MCF 10A (cell line): ENCODE data around the gene ERC2. TPM values are rescaled to one million over a fixed set of nuclear protein-coding genes. Genes with fewer than 3 reads are reported as not detected.

Experiments
- BruUV-seq: library from RNA; stranded (reverse); fragments of 400-500 nt; replicated peaks from 2 replicates; lab custom pipeline; 2021; lab: Mats Ljungman, UMichigan
- CTCF ChIA-PET: fragments of 300-600 bp; sonication (Branson Sonifier 250); formaldehyde crosslinking; extraction: SDS; loops from one replicate; lab custom pipeline; 2021; ENCODE audit warnings: antibody characterized with exemption, inconsistent platforms; lab: Yijun Ruan, JAX
- POLR2A ChIA-PET: fragments of 300-600, 350-650 bp; sonication (Branson Sonifier 250); formaldehyde crosslinking; extraction: SDS; loops from one replicate; lab custom pipeline; 2020; ENCODE audit warnings: antibody characterized with exemption, inconsistent platforms; lab: Yijun Ruan, JAX
- DNase-seq: peaks from one replicate; pipeline ENCODE4 v3.0.0-alpha.2; 2018; ENCODE audit not compliant: unreplicated experiment
- H3K27ac Mint-ChIP-seq: one replicate; pipeline ENCODE4 v1.8.0; 2022; ENCODE audit warnings: mild to moderate bottlenecking, low read depth, mixed read lengths; ENCODE audit not compliant: unreplicated experiment
- H3K27me3 Mint-ChIP-seq: one replicate; pipeline ENCODE4 v1.8.0; 2022; ENCODE audit warnings: mixed read lengths; ENCODE audit not compliant: insufficient read depth, unreplicated experiment
- H3K36me3 Mint-ChIP-seq: one replicate; pipeline ENCODE4 v1.8.0; 2022; ENCODE audit warnings: mild to moderate bottlenecking, moderate library complexity, mixed read lengths; ENCODE audit not compliant: insufficient read depth, unreplicated experiment
- H3K4me1 Mint-ChIP-seq: one replicate; pipeline ENCODE4 v1.8.0; 2022; ENCODE audit warnings: mixed read lengths; ENCODE audit not compliant: insufficient read depth, unreplicated experiment
- H3K4me3 Mint-ChIP-seq: one replicate; pipeline ENCODE4 v1.8.0; 2022; ENCODE audit warnings: mild to moderate bottlenecking, moderate library complexity, mixed read lengths; ENCODE audit not compliant: unreplicated experiment
- H3K9me3 Mint-ChIP-seq: one replicate; pipeline ENCODE4 v1.8.0; 2022; ENCODE audit warnings: mixed read lengths; ENCODE audit not compliant: unreplicated experiment
- intact Hi-C: fragments of 100-400 bp; cut with micrococcal nuclease; formaldehyde crosslinking; loops from 2 replicates; pipeline ENCODE4 v1.14.1; 2022
- total RNA-seq: library from RNA; stranded (reverse); gene quantifications from 2 replicates; pipeline ENCODE4 v1.2.3, GENCODE V29; 2022
- TF ChIP-seq, protein P1 (sequence below): fragments of 200-600 bp; IDR thresholded peaks from one replicate; pipeline ENCODE4 v1.8.0; 2022; ENCODE audit warnings: antibody characterized with exemption, mild to moderate bottlenecking; ENCODE audit not compliant: unreplicated experiment

The ERC2 gene
- total RNA-seq, 1 experiment from 2014 or later = 0.42 TPM

DNA sequence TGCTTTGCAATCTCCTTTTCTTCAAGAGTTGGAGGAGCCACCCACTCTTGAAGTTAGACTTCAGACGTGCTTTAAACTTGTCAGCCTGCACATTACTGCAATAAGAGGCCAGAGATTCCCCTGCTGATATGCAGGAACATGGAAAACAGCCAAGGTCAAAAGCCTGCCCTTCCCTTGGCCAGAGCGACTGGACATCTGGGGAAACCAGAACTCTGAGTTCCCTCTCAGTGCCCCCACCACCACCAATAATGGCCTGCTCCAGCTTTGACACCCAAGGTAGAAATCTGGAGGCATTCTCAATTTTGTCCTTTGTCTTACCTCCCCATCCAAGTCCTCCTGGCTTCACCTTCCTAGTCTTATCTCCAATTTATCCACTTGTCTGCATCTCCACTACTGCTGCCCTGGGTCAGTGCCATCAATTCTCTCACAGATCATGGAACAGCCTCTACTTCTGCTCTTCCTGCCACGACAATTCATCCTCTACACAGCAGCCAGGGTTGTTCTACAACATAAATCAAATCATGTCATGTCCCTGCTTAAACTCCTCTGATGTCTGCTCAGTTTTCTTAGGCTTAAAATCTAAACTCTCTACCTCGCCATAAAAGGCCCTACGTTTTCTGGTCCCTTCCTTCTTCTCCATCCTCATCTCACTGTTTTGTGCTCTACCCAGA lies 789.6 kb downstream of the ERC2 start:
- ChIA-PET POLR2A (no interaction called here), CTCF (no interaction called here)
- H3K4me1 Mint-ChIP-seq = no peaks in the 10 kb centered on the region
- DNase-seq = no peak
- TF ChIP-seq, protein P1, sequence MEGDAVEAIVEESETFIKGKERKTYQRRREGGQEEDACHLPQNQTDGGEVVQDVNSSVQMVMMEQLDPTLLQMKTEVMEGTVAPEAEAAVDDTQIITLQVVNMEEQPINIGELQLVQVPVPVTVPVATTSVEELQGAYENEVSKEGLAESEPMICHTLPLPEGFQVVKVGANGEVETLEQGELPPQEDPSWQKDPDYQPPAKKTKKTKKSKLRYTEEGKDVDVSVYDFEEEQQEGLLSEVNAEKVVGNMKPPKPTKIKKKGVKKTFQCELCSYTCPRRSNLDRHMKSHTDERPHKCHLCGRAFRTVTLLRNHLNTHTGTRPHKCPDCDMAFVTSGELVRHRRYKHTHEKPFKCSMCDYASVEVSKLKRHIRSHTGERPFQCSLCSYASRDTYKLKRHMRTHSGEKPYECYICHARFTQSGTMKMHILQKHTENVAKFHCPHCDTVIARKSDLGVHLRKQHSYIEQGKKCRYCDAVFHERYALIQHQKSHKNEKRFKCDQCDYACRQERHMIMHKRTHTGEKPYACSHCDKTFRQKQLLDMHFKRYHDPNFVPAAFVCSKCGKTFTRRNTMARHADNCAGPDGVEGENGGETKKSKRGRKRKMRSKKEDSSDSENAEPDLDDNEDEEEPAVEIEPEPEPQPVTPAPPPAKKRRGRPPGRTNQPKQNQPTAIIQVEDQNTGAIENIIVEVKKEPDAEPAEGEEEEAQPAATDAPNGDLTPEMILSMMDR = no peak
- no TSS peak for BruUV-seq
- no peaks in the 10 kb centered on the region for H3K9me3 Mint-ChIP-seq
- H3K27ac Mint-ChIP-seq = no peak overlapping the region
- no peaks in the 10 kb centered on the region for H3K27me3 Mint-ChIP-seq
- H3K36me3 Mint-ChIP-seq = no peaks in the 10 kb centered on the region
- no peak overlapping the region for H3K4me3 Mint-ChIP-seq
- intact Hi-C loops = no loop called here

DNA sequence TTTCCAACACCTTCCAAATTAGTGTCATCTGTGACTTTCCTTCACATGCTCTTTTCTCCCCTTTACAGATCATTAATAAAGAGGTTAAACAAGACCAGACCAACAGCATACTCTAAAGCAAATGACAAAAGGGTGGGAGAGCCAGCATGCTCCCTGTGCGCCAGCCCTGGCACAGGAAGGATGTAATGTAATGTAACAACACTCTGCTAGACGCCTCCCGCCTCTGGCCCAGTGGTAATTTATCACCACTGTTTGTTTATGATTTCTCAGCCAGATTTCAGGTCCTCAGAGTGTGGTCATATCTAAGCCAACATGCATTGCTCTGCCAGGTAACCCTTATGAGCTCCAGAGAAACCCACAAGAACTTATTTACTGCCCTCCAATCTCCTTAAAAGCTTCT lies 791.6 kb downstream of the ERC2 start:
- no TSS peak for BruUV-seq
- ChIA-PET CTCF (no interaction called here), POLR2A (no interaction called here)
- H3K27me3 Mint-ChIP-seq = no peaks in the 10 kb centered on the region
- no peak overlapping the region for H3K4me3 Mint-ChIP-seq
- no peaks in the 10 kb centered on the region for H3K9me3 Mint-ChIP-seq
- intact Hi-C loops = no loop called here
- H3K4me1 Mint-ChIP-seq = no peaks in the 10 kb centered on the region
- no peak overlapping the region for H3K27ac Mint-ChIP-seq
- no peak for DNase-seq
- no peaks in the 10 kb centered on the region for H3K36me3 Mint-ChIP-seq
- TF ChIP-seq, protein P1 = no peak

DNA sequence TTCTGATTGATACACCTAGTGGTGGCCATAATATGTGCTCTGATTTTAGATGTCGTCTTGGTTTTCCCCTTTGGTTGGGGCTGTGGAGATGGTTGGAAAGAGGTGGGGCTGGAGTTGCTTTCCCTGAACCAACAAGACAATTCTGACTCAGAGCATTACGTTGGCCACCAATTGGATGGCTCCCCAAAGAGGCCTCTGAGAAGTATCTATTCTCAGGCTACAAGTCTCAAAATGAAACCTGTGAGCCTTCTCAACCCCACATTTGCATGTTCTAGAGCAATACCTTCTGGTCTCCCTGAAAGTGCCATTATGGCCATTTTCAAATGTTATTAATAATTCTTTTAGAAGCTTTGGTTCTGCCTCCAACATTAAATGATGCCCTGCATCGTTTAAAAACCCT lies 792.8 kb downstream of the ERC2 start:
- intact Hi-C loops = no loop called here
- H3K27ac Mint-ChIP-seq = no peak overlapping the region
- H3K4me1 Mint-ChIP-seq = no peaks in the 10 kb centered on the region
- no peaks in the 10 kb centered on the region for H3K36me3 Mint-ChIP-seq
- BruUV-seq = no TSS peak
- H3K4me3 Mint-ChIP-seq = no peak overlapping the region
- no peak for DNase-seq
- no peaks in the 10 kb centered on the region for H3K9me3 Mint-ChIP-seq
- TF ChIP-seq, protein P1 = no peak
- no peaks in the 10 kb centered on the region for H3K27me3 Mint-ChIP-seq
- ChIA-PET POLR2A (no interaction called here), CTCF (interaction anchor here (1.0 kb wide), 1 partner anchor 28 kb away, joined by 3 read pairs; no protein-coding TSS in a partner anchor)

DNA sequence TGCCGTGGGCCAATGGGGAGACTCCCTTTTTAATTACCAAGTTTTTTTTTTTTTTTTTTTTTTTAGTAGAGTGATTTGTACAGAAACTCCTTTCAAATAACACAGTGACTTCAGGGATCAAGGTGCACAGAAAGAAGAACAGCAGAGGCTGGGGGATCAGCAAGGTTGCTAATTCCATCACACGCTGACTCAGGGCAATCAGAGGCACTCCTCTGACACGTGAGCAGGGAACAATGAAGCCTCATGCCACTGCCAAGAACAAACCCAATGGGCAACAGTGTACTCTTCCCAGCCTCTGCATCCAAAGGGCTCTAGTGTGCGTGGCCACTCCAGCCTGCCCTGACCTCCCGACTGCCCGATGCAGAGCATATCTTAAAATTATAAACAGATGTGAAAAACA lies 794.5 kb downstream of the ERC2 start:
- CTCF ChIA-PET = interaction anchor here (0.6 to 1.3 kb wide), 4 partner anchors 36 to 446 kb away, joined by 3 to 6 read pairs (median 3); no protein-coding TSS in a partner anchor
- TF ChIP-seq, protein P1 = no peak
- H3K4me1 Mint-ChIP-seq = peaks cover 11% of the 10 kb centered on the region
- DNase-seq = no peak
- H3K4me3 Mint-ChIP-seq = no peak overlapping the region
- H3K27me3 Mint-ChIP-seq = no peaks in the 10 kb centered on the region
- no peaks in the 10 kb centered on the region for H3K9me3 Mint-ChIP-seq
- H3K27ac Mint-ChIP-seq = no peak overlapping the region
- intact Hi-C loops = no loop called here
- no peaks in the 10 kb centered on the region for H3K36me3 Mint-ChIP-seq
- POLR2A ChIA-PET = interaction anchor here (0.8 kb wide), 1 partner anchor 9 kb away, joined by 3 read pairs; no protein-coding TSS in a partner anchor
- BruUV-seq = no TSS peak
